Astrocyte of the hippocampus (primary cell): ENCODE data around the gene ENAM.
A peak's percentile ranks its signal among the peaks of the same experiment; 100 is the strongest.

ENCODE experiments used
- DNase-seq: peaks from one replicate; pipeline ENCODE4 v3.0.0; 2011; ENCODE audit warnings: low read depth, low spot score

The ENAM gene

GRCh38 chr4:70628444-70628843 lies at the start of gene ENAM:
Gene ENAM, plus strand, starts transcription at chr4:70628744. Its CDS starts 757 bp downstream, at chr4:70629501.
- DNase-seq, result no peak

GRCh38 chr4:70581980-70582379 lies 46.6 kb upstream of the ENAM start:
- DNase-seq, result no peak

- DNase-seq, result peak; percentile 9
These were observed 44.4 kb upstream of the ENAM start for GRCh38 chr4:70583952-70584834.

GRCh38 chr4:70586841-70587240 lies 41.7 kb upstream of the ENAM start:
- DNase-seq, result no peak

GRCh38 chr4:70589785-70590184 lies 38.8 kb upstream of the ENAM start:
- DNase-seq, result no peak

- no peak for DNase-seq
These were observed 36.5 kb upstream of the ENAM start, which contains the start of gene AMBN for GRCh38 chr4:70591955-70592582. Gene AMBN, plus strand, starts transcription at chr4:70592256. Its CDS starts 103 bp downstream, at chr4:70592359.

GRCh38 chr4:70594196-70594595 lies 34.3 kb upstream of the ENAM start:
- no peak for DNase-seq

- no peak for DNase-seq
These were observed 28.2 kb upstream of the ENAM start for GRCh38 chr4:70600305-70600704.

GRCh38 chr4:70600977-70601376 lies 27.6 kb upstream of the ENAM start:
- DNase-seq, result no peak

GRCh38 chr4:70601422-70602039 lies 27.0 kb upstream of the ENAM start:
- DNase-seq, result peak; percentile 64

GRCh38 chr4:70603856-70604255 lies 24.7 kb upstream of the ENAM start:
- no peak for DNase-seq

GRCh38 chr4:70606459-70606858 lies 22.1 kb upstream of the ENAM start:
- DNase-seq, result no peak

- no peak for DNase-seq
These were observed 21.1 kb upstream of the ENAM start for GRCh38 chr4:70607334-70607853.

- DNase-seq, result no peak
These were observed 20.2 kb upstream of the ENAM start for GRCh38 chr4:70608324-70608723.

- DNase-seq, result no peak
These were observed 15.0 kb upstream of the ENAM start for GRCh38 chr4:70613306-70614183.

GRCh38 chr4:70614184-70614555 lies 14.4 kb upstream of the ENAM start:
- no peak for DNase-seq

- DNase-seq, result no peak
These were observed 9.3 kb upstream of the ENAM start for GRCh38 chr4:70619288-70619687.

- no peak for DNase-seq
These were observed 8.8 kb upstream of the ENAM start for GRCh38 chr4:70619778-70620177.

GRCh38 chr4:70623323-70623722 lies 5.2 kb upstream of the ENAM start:
- no peak for DNase-seq

- no peak for DNase-seq
These were observed 4.2 kb upstream of the ENAM start for GRCh38 chr4:70624226-70624793.

GRCh38 chr4:70627620-70628019 lies 924 bp upstream of the ENAM start:
- DNase-seq, result no peak
